Breast epithelium (tissue), 3 donors: ENCODE data around the gene PIAS2.

Experiments used
- CTCF ChIP-seq, 3 donors: fragments of 450-650 bp; IDR thresholded peaks; one replicate each; pipeline ENCODE4 v1.5.1; 2016 to 2017; ENCODE audit warnings: antibody characterized with exemption in 3 of 3, mild to moderate bottlenecking in 3 of 3, moderate library complexity in 3 of 3
- POLR2A ChIP-seq: fragments of 450-650 bp; IDR thresholded peaks from one replicate; pipeline ENCODE4 v1.6.1; 2016; ENCODE audit warnings: antibody characterized with exemption, mild to moderate bottlenecking, moderate library complexity

- TF ChIP-seq CTCF (IDR thresholded peaks at IDR 0.05) (no peak), POLR2A (no peak)
Measured at GRCh38 chr18:46899274-46899948, 17.9 kb downstream of the PIAS2 start.
